Upper lobe of left lung (tissue), 4 donors: Measurements from ENCODE around the gene NPL.

ENCODE experiments used
- POLR2A ChIP-seq, 4 donors: fragments of 450-650 bp; IDR thresholded peaks; one replicate each; pipeline ENCODE4 v1.5.1; 2016 to 2017; ENCODE audit warnings: antibody characterized with exemption in 4 of 4, mild to moderate bottlenecking in 2 of 4
- TF ChIP-seq, protein P1 (sequence below), 6 experiments: fragments of 450-650 bp in 4 of 6; fragments of 200-600 bp in 2 of 6; sonication (generic) in 2 of 6; IDR thresholded peaks; one replicate each; pipeline ENCODE4 v1.5.1; 2016 to 2019; ENCODE audit warnings: antibody characterized with exemption in 6 of 6

DNA sequence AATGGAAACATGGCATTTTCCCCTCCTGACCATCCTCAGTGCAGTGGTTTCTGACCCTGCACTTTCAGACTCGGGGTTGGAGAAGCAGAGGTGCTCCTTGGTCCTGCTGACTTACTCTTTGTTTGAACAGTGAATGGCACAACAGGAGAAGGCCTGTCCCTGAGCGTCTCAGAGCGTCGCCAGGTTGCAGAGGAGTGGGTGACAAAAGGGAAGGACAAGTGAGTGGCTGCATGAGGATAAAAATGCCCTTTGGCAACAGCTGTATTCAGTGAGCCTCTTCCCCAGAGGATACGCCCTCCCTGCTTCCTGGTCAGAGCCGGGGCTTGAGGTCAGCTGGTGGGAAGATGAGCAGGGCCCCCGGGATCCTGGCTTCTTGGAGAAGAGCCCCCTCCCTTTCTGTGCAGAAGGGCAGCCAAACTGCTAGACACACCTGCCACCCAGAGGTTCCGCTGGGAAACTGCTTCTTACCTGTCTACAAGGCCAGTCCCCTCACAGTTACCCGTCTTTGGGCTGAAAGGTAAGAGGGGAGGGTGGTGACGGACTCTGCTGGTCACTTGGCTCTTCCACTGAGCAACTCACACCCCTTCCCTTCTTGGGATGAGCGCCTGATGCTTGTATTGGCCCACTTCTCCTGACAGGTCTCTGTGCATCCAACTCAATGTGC lies 16.6 kb downstream of the NPL start:
- TF ChIP-seq, protein P1, sequence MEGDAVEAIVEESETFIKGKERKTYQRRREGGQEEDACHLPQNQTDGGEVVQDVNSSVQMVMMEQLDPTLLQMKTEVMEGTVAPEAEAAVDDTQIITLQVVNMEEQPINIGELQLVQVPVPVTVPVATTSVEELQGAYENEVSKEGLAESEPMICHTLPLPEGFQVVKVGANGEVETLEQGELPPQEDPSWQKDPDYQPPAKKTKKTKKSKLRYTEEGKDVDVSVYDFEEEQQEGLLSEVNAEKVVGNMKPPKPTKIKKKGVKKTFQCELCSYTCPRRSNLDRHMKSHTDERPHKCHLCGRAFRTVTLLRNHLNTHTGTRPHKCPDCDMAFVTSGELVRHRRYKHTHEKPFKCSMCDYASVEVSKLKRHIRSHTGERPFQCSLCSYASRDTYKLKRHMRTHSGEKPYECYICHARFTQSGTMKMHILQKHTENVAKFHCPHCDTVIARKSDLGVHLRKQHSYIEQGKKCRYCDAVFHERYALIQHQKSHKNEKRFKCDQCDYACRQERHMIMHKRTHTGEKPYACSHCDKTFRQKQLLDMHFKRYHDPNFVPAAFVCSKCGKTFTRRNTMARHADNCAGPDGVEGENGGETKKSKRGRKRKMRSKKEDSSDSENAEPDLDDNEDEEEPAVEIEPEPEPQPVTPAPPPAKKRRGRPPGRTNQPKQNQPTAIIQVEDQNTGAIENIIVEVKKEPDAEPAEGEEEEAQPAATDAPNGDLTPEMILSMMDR (IDR thresholded peaks at IDR 0.05): no peak
- TF ChIP-seq POLR2A (IDR thresholded peaks at IDR 0.05): no peak
